Epithelial cell of proximal tubule (primary cell): ENCODE measurements around the gene FAM200C. TPM values are rescaled to one million over a fixed set of nuclear protein-coding genes. Genes with fewer than 3 reads are reported as not detected.

Source experiments
- DNase-seq: peaks from one replicate; pipeline ENCODE4 v3.0.0-alpha.2; 2011; ENCODE audit warnings: low read depth
- H3K4me3 ChIP-seq: 2 replicates; pipeline ENCODE4 v1.5.1; 2011; ENCODE audit warnings: low read depth, mild to moderate bottlenecking, low read length
- CTCF ChIP-seq: conservative IDR thresholded peaks from 2 replicates; pipeline ENCODE4 v1.5.1; 2012; ENCODE audit warnings: low read depth, mild to moderate bottlenecking, low read length
- total RNA-seq: library from RNA; depleted of rRNA; stranded (reverse); fragments of >200 nt; gene quantifications from 2 replicates; pipeline ENCODE4 v1.2.3, GENCODE V29; 2015

Gene FAM200C
- total RNA-seq, 1 donor from 2014 or later = 1.3 TPM

GRCh38 chr5:160420331-160420610 lies 20.4 kb upstream of the FAM200C start:
- H3K4me3 ChIP-seq = no peak overlapping the region
- no peak for DNase-seq
- no peak for TF ChIP-seq CTCF

GRCh38 chr5:160419458-160420330 lies 19.8 kb upstream of the FAM200C start:
- peak overlapping the region; percentile 95 for H3K4me3 ChIP-seq
- no peak for TF ChIP-seq CTCF

GRCh38 chr5:160418561-160419457 lies 19.0 kb upstream of the FAM200C start, which contains the start of gene SLU7:
SLU7 (minus strand) TSS chr5:160419081; CDS start chr5:160415294, 3,787 bp downstream.
- peak within 1 kb of the TSS; percentile 95 for H3K4me3 ChIP-seq
- no peak for TF ChIP-seq CTCF
- DNase-seq = no peak

More at GRCh38 chr5:160419458-160420330, 19.8 kb upstream of the FAM200C start:
- no peak for DNase-seq

- no peak for DNase-seq
- H3K4me3 ChIP-seq = peak overlapping the region; percentile 70
- no peak for TF ChIP-seq CTCF
These were observed 1.0 kb downstream of the FAM200C start for GRCh38 chr5:160398806-160399205.

GRCh38 chr5:160397492-160397891 lies 2.4 kb downstream of the FAM200C start:
- no peak overlapping the region for H3K4me3 ChIP-seq
- no peak for TF ChIP-seq CTCF
- no peak for DNase-seq

GRCh38 chr5:160395111-160395510 lies 4.7 kb downstream of the FAM200C start:
- no peak overlapping the region for H3K4me3 ChIP-seq
- TF ChIP-seq CTCF = no peak
- DNase-seq = no peak
